DND-41 (cell line): Measurements from ENCODE around the gene CNPPD1.

Source experiments
- ATAC-seq: fragments of 200-7000 bp; cut with Tn5 transposase; 3 replicates; pipeline ENCODE4 v1.9.1; 2021; ENCODE audit warnings: low read depth; ENCODE audit not compliant: insufficient read depth
- DNase-seq: peaks from one replicate; pipeline ENCODE4 v3.0.0-alpha.2; 2020
- H2AFZ ChIP-seq: 2 replicates; pipeline ENCODE4 v1.6.0; 2012; ENCODE audit warnings: low read depth, low read length
- H3K27ac ChIP-seq: 2 replicates; pipeline ENCODE4 v1.5.1; 2012; ENCODE audit warnings: low read length, inconsistent platforms
- H3K27me3 ChIP-seq: fragments of 200-600 bp; sonication (generic); 2 replicates; pipeline ENCODE4 v1.6.0; 2012; ENCODE audit warnings: low read length, mild to moderate bottlenecking, inconsistent platforms; ENCODE audit not compliant: insufficient read depth, poor library complexity
- H3K36me3 ChIP-seq: 2 replicates; pipeline ENCODE4 v1.5.1; 2012; ENCODE audit warnings: low read length, inconsistent platforms; ENCODE audit not compliant: insufficient read depth
- H3K4me1 ChIP-seq: 2 replicates; pipeline ENCODE4 v1.5.1; 2012; ENCODE audit warnings: mild to moderate bottlenecking, low read length; ENCODE audit not compliant: insufficient read depth
- H3K4me2 ChIP-seq: 2 replicates; pipeline ENCODE4 v1.6.0; 2012; ENCODE audit warnings: mild to moderate bottlenecking, moderate library complexity, low read length, inconsistent platforms; ENCODE audit not compliant: insufficient read depth
- H3K4me3 ChIP-seq, 2 experiments: fragments of 200-600 bp in 1 of 2; shearing (Covaris generic) in 1 of 2; 2 replicates each; pipeline ENCODE4 v1.5.1; 2012 to 2016; ENCODE audit warnings: inconsistent platforms in 2 of 2, low read length in 2 of 2, mild to moderate bottlenecking in 2 of 2, low read depth in 1 of 2, moderate library complexity in 1 of 2
- H3K79me2 ChIP-seq: 2 replicates; pipeline ENCODE4 v1.6.0; 2012; ENCODE audit warnings: low read length, inconsistent platforms; ENCODE audit not compliant: insufficient read depth
- H3K9ac ChIP-seq: 2 replicates; pipeline ENCODE4 v1.6.0; 2012; ENCODE audit warnings: low read depth, mild to moderate bottlenecking, inconsistent platforms, low read length, moderate library complexity
- H3K9me3 ChIP-seq: 2 replicates; pipeline ENCODE4 v1.5.1; 2012; ENCODE audit warnings: low read length, moderate library complexity, mild to moderate bottlenecking, inconsistent platforms; ENCODE audit not compliant: insufficient read depth, severe bottlenecking
- H4K20me1 ChIP-seq: 2 replicates; pipeline ENCODE4 v1.6.0; 2012; ENCODE audit warnings: low read length; ENCODE audit not compliant: insufficient read depth
- CTCF ChIP-seq: IDR thresholded peaks from 2 replicates; pipeline ENCODE4 v1.5.1; 2012; ENCODE audit warnings: borderline replicate concordance, low read length, moderate library complexity, mild to moderate bottlenecking; ENCODE audit not compliant: poor library complexity, severe bottlenecking; ENCODE audit errors: extremely low read depth
- EZH2 ChIP-seq: IDR thresholded peaks from 3 replicates; pipeline ENCODE4 v1.6.1; 2012; ENCODE audit warnings: borderline replicate concordance, low read depth, mild to moderate bottlenecking, moderate library complexity, low read length, inconsistent platforms; ENCODE audit not compliant: severe bottlenecking

CNPPD1 gene

GRCh38 chr2:219158025-219158424 is 18.7 kb downstream of the CNPPD1 start:
- H3K9me3 ChIP-seq, result no peaks in the 10 kb centered on the region
- H3K9ac ChIP-seq, result no peak overlapping the region
- H3K4me3 ChIP-seq, result no peak overlapping the region
- H3K36me3 ChIP-seq, result peaks cover 12% of the 10 kb centered on the region; the same call in 1 of the 2 replicates
- no peak for TF ChIP-seq CTCF
- H3K4me2 ChIP-seq, result no peak overlapping the region
- H3K79me2 ChIP-seq, result no peaks in the 10 kb centered on the region
- H2AFZ ChIP-seq, result no peak overlapping the region
- ATAC-seq (no peak), DNase-seq (no peak)
- H3K27ac ChIP-seq, result no peak overlapping the region
- H3K4me1 ChIP-seq, result peaks cover 15% of the 10 kb centered on the region
- H4K20me1 ChIP-seq, result no peaks in the 10 kb centered on the region
- no peaks in the 10 kb centered on the region for H3K27me3 ChIP-seq

DNA sequence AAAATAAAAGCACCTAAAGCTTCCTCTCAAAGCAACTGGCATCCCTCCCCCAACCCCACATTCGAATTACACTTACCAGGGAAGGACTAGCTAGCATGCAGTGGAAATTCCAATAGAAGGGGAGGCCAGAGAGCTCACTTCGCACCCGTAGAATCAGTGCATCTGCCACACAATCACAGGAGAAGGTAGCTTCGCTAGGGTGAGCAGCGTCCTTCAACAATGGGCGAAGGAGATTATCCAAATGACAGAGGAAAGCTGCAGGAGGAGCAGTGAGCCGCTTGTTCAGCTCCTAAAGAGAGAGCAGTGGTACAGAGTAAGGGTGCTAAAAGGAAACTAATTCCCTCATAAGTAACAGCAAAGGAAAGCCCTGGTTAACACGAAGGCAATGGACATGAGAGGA is 19.3 kb downstream of the CNPPD1 start:
- Histone ChIP-seq H2AFZ (no peak overlapping the region), H3K36me3 (peaks cover 12% of the 10 kb centered on the region; the same call in 1 of the 2 replicates), H3K4me3 (no peak overlapping the region), H3K9ac (no peak overlapping the region), H3K9me3 (no peaks in the 10 kb centered on the region), H4K20me1 (no peaks in the 10 kb centered on the region), H3K4me2 (no peak overlapping the region), H3K79me2 (no peaks in the 10 kb centered on the region), H3K27me3 (no peaks in the 10 kb centered on the region), H3K4me1 (peaks cover 15% of the 10 kb centered on the region), H3K27ac (no peak overlapping the region)
- TF ChIP-seq EZH2 (no peak), CTCF (no peak)
- ATAC-seq (no peak), DNase-seq (no peak)

- H3K4me2 ChIP-seq, result no peak overlapping the region
- no peaks in the 10 kb centered on the region for H3K79me2 ChIP-seq
- no peak overlapping the region for H2AFZ ChIP-seq
- H3K4me1 ChIP-seq, result peaks cover 6% of the 10 kb centered on the region
- H3K27ac ChIP-seq, result no peak overlapping the region
- DNase-seq (peak; percentile 39), ATAC-seq (peak; percentile 70)
- no peaks in the 10 kb centered on the region for H4K20me1 ChIP-seq
- no peaks in the 10 kb centered on the region for H3K27me3 ChIP-seq
- H3K36me3 ChIP-seq, result peaks cover 12% of the 10 kb centered on the region; the same call in 1 of the 2 replicates
- no peak overlapping the region for H3K4me3 ChIP-seq
- TF ChIP-seq CTCF (peak; percentile 71), EZH2 (no peak)
- no peak overlapping the region for H3K9ac ChIP-seq
- no peaks in the 10 kb centered on the region for H3K9me3 ChIP-seq
These were observed 21.6 kb downstream of the CNPPD1 start for GRCh38 chr2:219155054-219155644.
